ENCODE measurements around the gene CRACDL.
"Not testable (repeated sequence)": the region's sequence is repeated elsewhere in the genome, so short reads cannot be mapped to it uniquely, and the experiment has no call there.

The CRACDL gene

GRCh38 chr2:98903767-98904485, 32.1 kb downstream of the CRACDL start:
- no peak for DNase-seq

- no peak for DNase-seq
Measured at GRCh38 chr2:98903064-98903355, 33.0 kb downstream of the CRACDL start.

GRCh38 chr2:98902209-98903063, 33.6 kb downstream of the CRACDL start:
- no peak for DNase-seq

DNA sequence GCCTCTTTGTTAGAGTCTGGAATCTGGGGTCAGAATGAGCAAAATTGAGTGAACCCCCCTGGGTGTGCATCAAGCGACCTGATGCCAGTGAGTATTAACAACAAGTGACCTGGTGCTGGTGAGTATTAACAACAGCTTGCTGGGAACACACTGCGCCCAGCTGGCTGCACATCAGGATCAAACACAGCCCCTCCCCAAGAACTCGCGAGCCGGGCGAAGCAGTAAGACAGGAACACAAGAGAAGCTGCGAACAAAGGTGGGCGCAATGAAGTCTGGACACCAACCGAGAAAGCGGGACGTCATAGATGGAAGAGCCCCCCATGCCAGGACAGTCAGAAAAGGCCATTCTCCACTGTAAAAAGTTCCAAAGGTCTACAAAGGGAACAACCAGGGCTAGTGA, 34.3 kb downstream of the CRACDL start:
- no peak for DNase-seq

GRCh38 chr2:98901291-98901690, 34.7 kb downstream of the CRACDL start:
- DNase-seq: no peak

DNA sequence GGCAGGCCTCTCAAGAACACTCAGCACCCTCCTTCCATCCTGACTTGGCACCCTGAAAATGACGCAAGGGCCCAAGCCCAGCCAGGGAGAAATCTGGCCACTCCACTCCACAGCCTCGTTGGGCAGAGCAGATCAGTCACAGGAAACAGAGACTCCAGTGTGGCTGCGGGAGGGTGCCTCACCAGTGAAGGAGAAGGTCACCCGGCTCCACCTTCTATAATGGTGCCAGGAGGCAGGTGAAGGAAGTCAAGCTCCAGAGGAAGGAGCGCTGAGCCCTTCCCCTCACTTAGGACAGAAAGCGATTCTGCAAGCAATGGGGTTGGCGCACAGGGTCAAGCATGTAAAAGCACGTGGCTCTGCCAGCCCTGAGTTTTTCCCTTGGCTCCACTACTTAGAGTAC, 35.3 kb downstream of the CRACDL start:
- DNase-seq: no peak

DNA sequence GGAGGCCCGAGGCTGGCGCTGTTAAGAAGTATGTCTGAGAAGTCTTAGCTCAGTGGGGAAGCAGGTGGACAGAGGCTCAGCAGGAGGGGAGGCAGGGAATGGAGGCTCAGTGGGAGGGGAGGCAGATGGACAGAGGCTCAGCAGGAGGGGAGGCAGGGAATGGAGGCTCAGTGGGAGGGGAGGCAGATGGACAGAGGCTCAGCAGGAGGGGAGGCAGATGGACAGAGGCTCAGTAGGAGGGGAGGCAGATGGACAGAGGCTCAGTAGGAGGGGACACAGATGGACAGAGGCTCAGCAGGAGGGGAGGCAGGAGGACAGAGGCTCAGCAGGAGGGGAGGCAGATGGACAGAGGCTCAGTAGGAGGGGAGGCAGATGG, 36.3 kb downstream of the CRACDL start:
- DNase-seq: not testable (repeated sequence)

- DNase-seq: no peak
Measured at GRCh38 chr2:98899041-98899702, 36.9 kb downstream of the CRACDL start.

GRCh38 chr2:98898423-98898841, 37.6 kb downstream of the CRACDL start:
- DNase-seq: no peak

GRCh38 chr2:98897746-98898145, 38.3 kb downstream of the CRACDL start:
- DNase-seq: no peak

GRCh38 chr2:98896944-98897343, 39.1 kb downstream of the CRACDL start:
- DNase-seq: no peak

GRCh38 chr2:98896416-98896815, 39.6 kb downstream of the CRACDL start:
- DNase-seq: no peak

DNA sequence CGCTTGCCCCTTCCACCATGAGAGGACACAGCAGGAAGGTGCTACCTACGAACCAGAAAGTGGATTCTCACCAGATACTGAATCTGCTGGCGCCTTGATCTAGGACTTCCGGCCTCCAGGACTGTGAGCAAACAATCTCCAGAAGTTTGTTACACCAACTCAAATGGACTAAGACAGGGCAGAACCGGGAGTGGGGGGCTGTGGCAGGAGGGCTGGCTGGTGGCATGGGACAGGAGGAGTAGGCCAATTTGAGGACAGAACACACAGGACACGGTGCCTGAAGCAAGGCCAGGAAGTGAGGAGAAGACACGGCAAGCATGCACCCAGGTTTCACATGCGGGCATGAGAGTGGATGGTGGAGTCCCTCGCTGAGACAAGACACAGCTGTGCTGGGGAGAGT, 40.1 kb downstream of the CRACDL start:
- DNase-seq: no peak

GRCh38 chr2:98895221-98895620, 40.8 kb downstream of the CRACDL start:
- no peak for DNase-seq

- DNase-seq: no peak
Measured at GRCh38 chr2:98894331-98895000, 41.6 kb downstream of the CRACDL start.

DNA sequence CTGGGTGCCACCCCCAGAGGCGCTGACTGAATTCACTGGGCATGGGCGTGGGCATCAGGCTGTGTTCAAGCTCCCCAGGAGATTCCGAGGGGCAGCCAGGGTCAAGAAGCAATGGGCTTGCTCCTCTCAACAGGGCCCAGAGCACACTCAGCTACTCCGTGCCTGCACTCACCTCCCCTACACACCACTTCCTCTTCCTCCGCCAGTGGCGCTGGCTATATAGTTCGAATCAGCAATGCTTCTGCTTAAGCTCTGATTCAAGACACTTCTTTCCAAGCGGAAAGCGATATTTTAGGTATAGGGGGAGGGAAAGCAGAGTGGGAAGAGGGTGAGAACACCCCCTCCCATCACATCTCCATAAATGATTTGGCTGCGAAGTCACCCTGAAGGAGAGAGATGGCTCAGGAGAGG, 42.1 kb downstream of the CRACDL start:
- DNase-seq: no peak

GRCh38 chr2:98892871-98893270, 43.2 kb downstream of the CRACDL start:
- no peak for DNase-seq

GRCh38 chr2:98891591-98891990, 44.4 kb downstream of the CRACDL start:
- no peak for DNase-seq

DNA sequence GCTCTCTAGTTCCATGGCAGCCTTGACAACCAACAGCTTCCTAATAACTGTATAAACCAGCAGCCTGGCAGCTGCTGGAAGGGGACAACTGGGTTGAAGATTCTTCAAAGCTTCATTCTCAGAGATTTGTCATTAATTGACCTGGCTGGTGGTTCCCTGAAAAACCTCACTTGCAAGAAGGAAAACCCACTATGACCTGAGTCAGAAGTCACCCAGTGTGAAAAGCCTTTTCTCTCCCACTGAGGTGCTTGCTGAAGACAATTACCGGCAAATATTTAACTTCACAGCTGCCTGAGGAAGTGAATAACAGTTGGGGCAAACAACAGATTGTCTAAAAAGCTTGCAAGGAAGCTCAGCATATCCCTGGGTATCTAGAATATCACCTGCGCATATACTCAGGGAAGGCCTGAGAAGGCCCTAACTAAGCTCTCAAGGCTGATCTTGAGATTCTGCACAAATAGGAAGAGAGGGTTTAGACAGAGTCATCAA, 49.9 kb downstream of the CRACDL start:
- no peak for DNase-seq

GRCh38 chr2:98884658-98885057, 51.4 kb downstream of the CRACDL start:
- DNase-seq: no peak

DNA sequence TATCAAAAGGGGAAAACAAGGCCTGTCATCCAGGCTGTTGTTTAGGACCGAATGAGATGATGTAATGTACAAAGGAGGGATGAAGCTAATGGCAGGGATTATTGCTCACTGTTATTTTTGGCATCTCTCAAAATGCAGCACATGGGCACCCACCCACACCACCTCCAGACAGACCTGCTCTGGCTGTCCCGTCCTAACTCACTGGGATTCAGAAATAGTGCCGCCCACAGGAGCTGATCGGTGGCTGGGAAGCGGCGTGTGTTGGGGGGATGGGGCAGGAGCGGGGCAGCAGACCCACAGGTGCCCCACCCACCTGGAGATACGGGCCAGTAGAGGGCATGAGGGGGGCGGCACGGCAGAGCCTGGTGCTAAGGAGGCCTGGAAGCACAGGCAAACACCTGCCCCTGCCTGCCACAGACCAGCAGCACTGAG, 52.2 kb downstream of the CRACDL start:
- DNase-seq: no peak

- no peak for DNase-seq
Measured at GRCh38 chr2:98882971-98883779, 52.9 kb downstream of the CRACDL start.
